Hepatocyte (in vitro differentiated cells): ENCODE results near the gene NEK4.

Source experiments
- EZH2 ChIP-seq: fragments of 200-600 bp; sonication (generic); IDR thresholded peaks from 2 replicates; pipeline ENCODE4 v1.6.1; 2016; ENCODE audit warnings: antibody characterized with exemption, mild to moderate bottlenecking, borderline replicate concordance
- EZH2phosphoT487 ChIP-seq: fragments of 200-600 bp; sonication (generic); IDR thresholded peaks from one replicate; pipeline ENCODE4 v1.6.1; 2018; ENCODE audit warnings: antibody characterized with exemption, mild to moderate bottlenecking, low read depth, moderate library complexity; ENCODE audit not compliant: unreplicated experiment, severe bottlenecking
- TF ChIP-seq, protein P1 (sequence below): fragments of 200-600 bp; sonication (generic); IDR thresholded peaks from 2 replicates; pipeline ENCODE4 v1.5.1; 2016; ENCODE audit warnings: antibody characterized with exemption, mild to moderate bottlenecking; ENCODE audit not compliant: poor library complexity

- no peak for TF ChIP-seq EZH2
- TF ChIP-seq, protein P1, sequence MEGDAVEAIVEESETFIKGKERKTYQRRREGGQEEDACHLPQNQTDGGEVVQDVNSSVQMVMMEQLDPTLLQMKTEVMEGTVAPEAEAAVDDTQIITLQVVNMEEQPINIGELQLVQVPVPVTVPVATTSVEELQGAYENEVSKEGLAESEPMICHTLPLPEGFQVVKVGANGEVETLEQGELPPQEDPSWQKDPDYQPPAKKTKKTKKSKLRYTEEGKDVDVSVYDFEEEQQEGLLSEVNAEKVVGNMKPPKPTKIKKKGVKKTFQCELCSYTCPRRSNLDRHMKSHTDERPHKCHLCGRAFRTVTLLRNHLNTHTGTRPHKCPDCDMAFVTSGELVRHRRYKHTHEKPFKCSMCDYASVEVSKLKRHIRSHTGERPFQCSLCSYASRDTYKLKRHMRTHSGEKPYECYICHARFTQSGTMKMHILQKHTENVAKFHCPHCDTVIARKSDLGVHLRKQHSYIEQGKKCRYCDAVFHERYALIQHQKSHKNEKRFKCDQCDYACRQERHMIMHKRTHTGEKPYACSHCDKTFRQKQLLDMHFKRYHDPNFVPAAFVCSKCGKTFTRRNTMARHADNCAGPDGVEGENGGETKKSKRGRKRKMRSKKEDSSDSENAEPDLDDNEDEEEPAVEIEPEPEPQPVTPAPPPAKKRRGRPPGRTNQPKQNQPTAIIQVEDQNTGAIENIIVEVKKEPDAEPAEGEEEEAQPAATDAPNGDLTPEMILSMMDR = no peak
- no peak for TF ChIP-seq EZH2phosphoT487
Measured at GRCh38 chr3:52663098-52663497, 107.6 kb downstream of the NEK4 start.
